Stimulated activated CD4-positive, alpha-beta T cell treated with anti-CD3 and anti-CD28 coated beads, Interleukin-15, amount 100 ng/mL, for 48 hours (primary cell): ENCODE results near the gene ITGA4.
A peak's percentile ranks its signal among the peaks of the same experiment; 100 is the strongest.

Experiments used
- DNase-seq, 2 donors: peaks; one replicate each; pipeline ENCODE4 v3.0.0-alpha.2; 2020; ENCODE audit warnings: low read depth in 2 of 2

ITGA4 gene

DNA sequence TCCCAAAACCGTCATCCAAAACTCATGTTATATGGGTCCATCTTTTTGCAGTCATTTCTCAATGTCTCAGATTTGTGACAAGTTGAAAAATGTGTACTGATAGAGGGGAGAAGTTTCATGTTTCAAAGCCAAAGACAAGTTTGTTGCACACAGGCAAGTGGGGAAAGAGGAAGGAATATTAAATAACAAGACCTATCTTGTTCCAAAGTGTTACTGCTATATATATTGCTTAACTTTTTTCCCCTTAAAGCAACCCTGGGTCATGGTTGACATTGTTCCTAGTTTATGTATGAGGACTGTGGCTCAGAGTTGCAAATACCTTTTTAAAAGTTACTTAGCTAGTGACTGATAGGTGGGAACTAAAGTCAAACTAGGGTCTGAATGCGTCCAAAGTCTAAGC, 1.7 kb downstream of the ITGA4 start:
- DNase-seq: no peak

DNA sequence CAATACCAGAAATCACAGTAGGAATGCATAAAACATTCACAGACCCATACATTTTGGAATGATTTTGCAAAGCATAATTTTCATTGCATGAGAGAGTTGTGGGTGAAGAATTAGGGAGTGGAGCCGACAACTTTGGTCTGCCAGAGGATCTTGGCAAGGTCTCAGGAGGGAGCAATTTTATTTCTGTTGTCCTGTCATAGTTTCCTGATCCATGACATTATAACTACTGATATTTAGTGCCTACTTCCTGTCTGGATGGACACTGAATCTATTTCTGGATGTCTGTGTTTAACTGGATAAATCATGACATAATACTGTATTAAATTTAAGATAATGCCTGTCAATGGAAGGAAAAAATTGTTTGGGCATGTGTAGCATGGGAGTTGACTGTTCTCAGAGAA, 2.4 kb downstream of the ITGA4 start:
- no peak for DNase-seq

DNA sequence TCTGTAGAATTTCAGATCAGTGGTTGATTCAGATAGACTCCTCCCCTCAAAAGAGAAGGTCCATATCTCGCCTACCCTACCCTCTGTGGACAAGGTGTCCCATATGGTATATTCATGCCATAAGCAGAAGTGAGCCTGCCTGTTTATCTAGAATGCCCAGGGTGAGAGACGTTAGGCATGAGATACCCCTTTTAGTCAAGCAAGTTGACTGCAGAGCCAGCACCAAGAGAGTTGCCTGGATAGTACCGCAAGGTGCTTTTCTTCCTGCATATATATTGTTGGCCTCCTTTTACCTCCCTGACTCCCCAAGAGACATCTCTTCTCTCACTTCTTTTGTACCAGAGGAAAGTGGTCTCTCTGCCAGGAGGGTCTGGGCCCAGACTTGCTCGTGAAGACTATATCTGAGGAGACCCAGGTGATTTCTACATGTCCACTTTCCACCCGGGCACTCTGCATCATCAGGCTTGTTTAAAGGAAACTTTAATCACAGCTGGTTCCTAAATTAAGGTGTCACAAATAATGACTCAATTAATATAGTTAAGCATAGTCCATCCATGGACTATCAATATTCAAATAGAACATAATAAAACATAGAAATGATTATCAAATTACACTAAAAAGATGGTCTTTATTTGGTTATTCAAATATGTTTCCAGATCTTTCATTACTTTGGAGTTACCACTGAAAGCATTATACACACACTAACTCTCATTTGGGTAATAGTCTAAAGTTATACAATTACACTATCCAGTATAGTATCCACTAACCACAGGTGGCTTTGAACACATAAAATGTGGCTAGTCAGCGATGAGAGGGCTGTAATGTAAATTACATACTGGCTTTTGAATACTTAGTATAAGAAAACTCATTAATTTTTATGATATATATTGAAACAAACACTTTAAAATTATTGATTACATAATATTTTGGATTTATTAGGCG, 4.1 kb downstream of the ITGA4 start:
- no peak for DNase-seq

DNA sequence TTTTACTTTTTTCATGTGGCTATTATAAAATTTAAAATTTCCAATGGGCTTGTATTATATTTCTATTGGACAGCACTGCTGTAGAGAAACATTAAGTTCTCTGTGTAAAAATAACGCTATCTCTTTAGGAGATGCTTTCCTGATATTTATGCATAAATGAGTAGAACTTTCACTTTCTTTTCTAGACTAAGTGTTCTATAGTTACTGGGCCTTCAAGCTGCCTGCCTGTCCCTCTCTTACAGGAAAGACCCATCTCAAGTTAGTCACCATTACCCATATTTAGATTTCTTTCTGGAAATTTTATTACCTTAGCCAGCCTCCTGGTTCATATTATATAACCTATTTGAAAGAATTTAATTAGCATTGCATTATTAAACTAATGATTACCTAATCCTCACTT, 4.8 kb downstream of the ITGA4 start:
- DNase-seq: no peak

DNA sequence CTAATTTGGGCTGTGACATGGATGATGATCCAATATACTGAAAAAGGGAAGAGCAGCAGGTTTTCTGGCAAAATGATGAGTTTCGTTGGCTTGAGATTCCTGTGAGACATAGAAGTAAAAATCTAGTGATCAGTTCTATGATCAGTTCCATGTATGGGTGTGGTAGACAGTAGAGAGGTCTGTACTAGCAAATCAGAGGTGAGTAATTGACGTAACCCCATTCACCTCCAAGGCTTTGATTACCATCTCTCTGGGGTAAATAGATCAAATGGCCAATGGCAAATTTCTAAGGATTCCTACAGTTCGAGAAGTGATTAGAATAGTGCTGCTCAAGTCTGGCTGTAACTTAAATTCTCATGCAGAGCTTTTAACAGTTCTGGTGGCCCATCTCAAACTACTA, 6.4 kb downstream of the ITGA4 start:
- DNase-seq: no peak

DNA sequence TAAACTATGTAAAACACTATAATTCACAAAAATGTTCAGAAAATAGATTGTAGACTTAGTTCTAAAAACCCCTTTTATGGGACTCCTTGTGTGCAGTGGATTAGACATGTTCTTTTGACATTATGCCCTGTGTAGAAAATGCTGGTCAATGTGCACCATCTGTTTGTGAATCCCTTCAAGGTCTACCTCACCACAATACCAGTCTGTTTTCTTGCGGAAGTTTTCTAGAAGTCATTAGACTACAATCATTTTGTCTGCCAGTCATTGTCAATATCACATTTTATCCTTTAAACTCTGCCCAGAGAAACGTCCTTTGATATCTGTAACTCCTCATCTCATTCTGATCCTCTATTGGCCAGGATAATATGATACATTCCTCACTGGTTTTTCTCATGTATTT, 7.8 kb downstream of the ITGA4 start:
- DNase-seq: no peak

DNA sequence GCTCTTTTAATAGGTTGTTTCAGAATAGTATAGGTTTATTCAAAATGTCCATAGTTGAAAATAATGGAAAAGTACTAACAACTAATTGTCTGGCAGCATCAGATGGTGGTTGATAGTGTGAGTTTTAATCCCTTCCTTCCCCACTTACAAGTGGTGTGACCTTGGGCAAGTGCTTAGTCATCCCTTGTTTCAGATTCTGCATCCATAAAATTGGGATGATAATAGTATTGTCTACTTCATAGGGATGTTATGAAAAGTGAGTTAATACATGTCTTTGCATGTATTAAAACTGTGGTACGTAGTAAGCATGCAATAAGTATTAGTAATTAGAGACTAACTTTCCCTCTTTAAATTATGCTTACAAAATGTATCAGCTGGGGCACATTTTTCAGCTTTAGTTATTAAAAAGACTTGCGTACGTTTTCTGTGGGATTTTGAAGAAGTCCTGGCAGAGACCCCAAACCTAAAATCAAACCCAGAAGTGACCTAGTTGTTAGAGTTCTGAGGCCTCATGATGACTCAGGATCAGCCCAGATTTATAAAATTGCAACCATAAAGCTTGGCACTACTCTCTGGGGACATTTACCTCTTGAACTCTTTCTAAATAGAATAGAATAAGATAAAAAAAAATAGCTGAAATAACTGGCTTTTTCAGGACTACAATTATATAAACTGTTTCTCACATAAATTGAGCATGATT, 8.6 kb downstream of the ITGA4 start:
- DNase-seq: no peak

DNA sequence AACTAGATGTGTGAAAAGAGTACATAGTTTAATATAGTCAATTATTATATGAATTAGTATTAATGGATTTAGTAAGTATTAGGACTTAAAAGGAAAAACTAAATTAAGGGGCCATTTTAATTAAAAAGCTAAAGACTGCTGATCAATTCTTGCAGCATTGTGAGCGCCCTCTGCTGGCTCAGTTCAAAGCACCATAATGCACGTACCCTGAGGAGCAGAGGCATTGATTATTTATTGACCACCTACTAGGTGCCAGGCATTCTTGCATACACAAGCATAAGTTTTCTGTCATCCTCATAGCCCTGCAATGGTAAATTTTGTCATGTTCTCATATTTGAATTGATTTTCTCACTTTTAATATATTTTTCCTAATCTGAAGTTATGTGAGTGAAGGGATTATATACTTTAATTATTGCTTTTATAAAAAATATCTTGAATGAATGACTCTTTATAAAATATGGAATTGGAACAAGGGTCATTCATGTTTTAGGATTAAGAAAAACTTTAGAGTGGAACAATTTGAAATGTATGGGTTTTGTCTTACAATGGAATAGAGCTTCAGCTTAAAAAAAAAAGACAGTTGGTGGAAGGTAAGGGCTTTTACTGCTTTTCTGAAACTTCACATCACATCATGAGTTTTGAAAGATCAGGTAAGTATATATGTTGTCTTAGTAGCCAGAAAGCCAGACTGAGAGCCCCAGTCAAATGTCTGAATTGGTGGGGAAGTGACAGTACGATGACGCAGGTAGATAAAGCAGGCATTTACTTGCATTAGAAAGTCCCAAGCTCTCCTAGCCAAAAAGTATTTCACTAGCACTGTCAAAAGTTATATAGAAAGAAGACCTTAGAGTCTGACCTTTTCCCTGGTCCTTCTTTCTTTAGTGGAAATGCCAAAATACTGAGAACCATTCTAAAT, 9.7 kb downstream of the ITGA4 start:
- DNase-seq: peak; percentile 59 to 73

DNA sequence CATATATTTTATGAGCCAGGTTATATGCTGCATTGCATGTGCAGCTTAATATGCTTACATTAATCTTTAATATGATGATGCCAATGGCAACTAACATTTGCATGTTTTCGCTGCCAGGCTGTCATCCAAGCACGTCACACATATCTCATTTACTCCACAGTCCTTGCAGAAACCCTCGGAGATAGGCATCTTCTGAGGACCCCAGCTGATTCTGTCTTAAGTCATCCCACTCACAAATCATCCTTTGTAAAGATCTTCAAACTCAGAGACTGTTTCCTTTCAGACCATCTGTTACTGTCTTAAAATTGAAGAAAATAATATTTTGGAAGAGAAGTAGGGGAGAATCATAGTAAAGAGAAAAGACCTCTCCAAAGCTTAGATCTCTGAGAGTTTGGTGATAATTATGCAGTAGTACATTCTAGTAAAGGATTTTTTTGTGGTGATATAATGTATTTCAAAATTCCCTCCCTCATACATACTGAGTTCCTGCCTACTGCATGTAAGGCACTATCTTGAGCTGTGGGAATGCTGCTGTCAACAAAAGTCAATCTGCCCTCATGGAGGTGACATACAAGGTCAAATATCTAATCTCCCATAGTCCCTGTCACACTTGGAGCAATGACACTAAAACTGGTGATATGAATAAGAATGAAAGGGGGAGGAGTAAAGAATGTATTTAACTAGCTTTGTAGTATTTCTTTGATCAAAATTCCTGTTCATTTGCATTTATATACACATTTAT, 11.0 kb downstream of the ITGA4 start:
- DNase-seq: no peak

DNA sequence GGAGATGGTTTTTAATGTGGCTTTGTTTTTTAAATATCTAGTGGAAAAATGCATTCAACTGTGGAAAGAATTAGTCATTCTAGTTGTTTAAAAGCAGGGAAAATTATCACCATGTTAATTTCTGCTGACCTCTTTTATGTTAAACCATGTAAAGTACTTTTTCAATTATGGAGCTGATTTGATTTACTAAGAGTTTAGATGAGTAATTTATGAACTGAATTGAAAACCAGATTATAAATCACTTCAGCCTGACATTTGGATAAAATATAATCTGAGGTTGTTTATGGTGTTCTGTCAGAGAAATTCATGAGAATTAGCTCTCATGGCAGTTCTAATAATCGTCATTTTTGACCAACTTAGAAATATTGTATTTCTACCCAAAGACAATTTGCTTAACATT, 11.6 kb downstream of the ITGA4 start:
- no peak for DNase-seq

DNA sequence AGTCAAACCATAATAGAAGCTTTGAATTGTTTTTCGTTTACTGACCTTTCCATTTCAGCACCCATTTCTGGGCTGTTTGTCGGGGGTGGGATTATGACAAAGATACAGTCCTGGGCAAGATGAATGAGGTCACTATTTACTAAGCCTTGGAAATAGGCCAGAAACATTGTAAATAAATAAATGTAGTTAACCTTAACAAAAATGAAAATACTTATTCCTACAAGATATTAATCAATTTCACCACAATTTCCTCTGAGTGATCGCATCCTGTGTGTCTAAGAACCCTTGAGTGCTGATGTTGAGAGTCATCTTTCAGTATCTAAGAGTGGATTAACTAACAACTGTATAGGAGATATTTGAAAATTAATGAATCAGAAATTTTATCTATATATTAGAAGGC, 14.0 kb downstream of the ITGA4 start:
- DNase-seq: no peak

DNA sequence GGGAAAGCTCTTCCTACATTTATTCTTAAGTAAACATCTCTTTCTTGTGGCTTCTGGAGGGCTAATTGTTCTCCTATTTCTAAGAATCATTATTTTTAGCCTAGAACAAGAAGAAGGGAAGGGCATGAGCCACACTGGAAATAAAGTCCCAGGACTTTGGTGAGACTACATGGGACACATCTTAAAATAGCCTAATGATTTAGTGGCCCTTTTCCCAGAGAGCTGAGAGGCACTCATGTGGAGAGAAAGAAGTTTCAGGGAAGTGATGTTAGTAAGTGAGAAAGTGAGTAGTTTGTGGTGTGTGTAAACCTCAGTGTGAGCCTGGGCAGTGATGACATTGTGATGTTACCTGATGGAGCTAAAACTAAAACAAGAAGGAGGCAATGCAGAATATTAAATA, 14.6 kb downstream of the ITGA4 start:
- no peak for DNase-seq

DNA sequence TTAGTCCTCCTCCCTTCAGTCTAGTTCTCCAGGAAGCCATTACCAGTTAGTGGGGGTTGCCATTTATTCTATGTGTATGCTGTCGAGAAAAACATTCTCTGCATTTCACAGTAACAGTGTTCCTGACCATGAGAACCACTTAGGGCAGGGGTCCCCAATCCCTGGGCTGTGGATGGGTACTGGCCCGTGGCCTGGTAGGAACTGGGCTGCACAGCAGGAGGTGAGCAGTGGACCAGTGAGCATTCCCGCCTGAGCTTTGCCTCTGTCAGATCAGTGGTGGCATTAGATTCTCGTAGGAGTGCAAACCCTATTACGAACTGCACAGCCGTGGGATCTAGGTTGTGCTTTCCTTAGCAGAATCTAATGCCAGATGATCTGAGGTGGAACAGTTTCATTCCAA, 15.8 kb downstream of the ITGA4 start:
- no peak for DNase-seq

DNA sequence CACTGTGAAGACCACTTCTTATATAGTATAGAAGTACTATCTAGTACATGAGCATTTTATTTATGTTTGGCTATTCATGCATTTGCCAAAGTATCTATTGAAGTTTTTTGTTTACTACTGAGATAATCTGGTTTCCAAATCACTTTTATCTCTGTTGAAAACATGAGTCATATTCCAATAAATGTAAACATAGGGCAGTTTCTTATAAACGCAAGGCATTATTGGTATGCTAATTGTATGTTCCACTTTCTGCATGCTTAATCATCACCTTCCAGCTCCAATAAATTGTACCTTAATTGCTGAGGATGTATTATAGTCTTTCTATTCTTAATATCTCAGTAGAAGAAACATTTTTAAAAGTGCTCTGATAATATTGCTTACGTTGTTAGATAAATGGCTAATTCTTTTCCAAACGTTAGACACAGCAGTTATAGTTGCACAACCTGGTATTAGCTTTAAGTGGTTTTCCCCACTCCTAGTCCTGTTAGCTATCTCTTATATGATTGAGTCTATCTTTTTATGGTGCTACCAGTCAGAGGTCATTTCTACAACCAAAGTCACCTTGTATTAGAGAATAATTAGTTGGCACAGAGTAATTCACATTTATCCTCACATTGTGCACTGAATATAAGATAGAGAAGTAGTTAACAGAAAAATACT, 17.2 kb downstream of the ITGA4 start:
- no peak for DNase-seq

DNA sequence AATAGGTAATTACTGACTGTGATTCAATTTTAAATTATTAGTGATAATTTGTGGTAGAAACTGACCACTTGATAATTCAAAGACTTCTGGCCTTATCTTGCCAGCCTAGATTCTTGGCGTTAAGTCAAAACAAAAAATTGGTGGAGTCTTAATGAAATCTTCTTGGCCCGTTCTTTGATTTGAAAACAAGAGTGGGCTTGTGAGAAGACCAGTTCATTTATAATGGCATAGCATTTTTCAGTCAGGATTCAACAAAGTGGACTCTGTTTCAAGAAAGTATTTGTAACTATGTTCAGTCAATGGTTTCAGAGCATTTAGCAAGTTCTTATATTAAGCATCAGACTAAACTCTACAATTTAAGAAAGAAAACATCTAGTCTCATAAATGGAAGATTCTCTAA, 26.0 kb downstream of the ITGA4 start:
- DNase-seq: no peak

DNA sequence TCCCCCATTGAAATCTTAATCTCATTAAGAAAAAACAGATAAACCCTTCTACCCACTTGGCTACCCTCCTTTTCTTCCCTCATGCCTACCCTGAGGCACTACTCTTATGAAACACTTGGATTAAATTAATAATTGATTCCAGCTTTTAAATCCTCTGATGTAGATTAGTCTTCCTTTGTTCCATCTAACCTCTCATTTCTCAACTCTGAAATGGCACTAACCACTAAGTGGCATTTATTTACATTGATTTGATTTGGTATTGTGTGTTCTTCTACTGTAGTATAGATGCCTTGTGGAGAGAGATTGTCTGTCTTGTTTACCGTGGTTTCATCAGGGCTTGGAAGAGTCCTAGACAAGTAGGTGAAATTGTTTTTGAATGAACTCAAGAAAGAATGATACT, 26.7 kb downstream of the ITGA4 start:
- no peak for DNase-seq

DNA sequence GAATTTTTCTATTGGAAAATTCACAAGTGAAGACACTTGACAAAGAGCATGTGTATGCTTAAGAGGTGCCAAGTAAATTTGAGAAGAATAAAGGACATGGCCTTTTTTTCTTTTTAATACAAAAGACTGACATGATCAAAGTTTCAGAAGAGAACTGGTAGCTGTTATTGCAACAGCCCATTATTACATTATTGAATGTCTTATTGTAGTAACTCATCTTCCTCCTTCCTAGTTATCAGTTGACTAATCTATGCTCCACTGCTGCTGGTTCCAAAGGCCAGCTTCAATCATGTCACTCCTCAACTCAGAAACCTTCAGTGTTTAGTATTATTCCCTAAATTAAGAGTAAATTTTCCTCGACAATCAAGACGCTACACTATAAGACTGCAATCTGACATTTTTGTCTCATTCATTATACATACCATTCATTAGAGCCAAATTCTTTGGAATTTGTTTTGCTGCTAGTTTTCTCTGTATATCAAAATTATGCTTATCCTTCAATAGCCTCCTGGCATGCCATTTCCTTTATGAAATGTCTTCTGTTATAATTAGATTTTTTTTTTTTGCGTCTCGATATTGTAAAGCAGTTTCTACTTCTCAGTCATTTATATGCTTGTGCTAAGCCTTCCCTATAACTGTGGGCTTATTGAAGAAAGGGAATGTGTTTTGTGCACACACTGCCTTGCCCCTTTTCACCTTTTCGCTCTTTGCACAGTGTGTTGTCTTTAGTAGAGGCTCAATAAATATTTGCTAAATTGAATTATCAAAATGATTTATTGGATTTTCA, 27.9 kb downstream of the ITGA4 start:
- DNase-seq: no peak

DNA sequence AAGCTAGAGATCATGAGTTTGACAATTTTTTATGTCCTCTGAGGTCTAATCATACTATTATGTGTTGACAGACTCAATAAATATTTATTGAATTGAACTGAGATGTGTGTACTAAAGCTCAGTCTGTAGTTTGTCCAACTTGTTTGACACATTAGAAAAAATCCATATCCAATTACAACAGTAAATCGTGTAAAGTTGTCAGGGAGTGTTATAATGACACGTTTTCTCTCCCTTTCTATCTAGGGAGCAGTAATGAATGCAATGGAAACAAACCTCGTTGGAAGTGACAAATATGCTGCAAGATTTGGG, 28.4 kb downstream of the ITGA4 start:
- no peak for DNase-seq

DNA sequence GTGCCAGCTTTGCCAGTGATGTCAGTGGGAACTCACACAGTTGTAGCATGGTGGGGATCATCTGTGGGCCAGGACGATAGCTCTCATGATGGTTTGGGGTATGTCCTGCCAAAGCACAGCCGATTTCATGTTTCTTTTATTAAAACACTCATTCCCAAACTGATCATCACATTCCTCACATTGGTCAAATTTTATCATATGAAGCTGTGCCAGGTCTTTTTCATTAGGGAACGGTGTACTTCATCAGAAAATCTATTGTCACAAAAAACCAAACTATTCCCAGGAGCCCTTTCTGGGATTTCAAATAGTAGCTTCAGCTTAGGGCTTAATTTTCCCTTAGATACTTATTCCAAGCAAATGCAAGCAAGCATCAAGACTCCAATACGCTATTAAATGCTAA, 42.0 kb downstream of the ITGA4 start:
- DNase-seq: no peak

DNA sequence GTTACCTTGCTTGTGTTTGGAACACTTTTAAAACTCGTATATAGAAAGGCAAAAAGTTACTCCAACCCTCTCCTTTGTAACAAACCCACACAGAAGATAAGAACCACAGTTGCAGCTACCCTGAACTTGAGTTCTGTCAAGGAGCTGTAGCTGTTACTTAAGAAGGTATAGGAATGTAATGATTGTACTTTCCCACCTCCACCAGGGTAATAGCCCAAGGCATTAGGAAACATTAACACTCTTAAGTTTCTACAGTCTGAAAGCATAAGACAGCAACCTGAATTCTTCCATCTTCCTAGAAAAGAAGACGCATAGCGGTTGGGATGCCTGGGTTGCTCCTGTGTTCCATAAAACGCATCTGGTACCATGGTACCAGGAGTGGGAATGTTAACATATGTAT, 43.0 kb downstream of the ITGA4 start:
- no peak for DNase-seq
